ENCODE results near the gene EIF3J.

GRCh38 chr15:44598892-44599291 lies 61.9 kb downstream of the EIF3J start:
- TF ChIP-seq, protein P1, sequence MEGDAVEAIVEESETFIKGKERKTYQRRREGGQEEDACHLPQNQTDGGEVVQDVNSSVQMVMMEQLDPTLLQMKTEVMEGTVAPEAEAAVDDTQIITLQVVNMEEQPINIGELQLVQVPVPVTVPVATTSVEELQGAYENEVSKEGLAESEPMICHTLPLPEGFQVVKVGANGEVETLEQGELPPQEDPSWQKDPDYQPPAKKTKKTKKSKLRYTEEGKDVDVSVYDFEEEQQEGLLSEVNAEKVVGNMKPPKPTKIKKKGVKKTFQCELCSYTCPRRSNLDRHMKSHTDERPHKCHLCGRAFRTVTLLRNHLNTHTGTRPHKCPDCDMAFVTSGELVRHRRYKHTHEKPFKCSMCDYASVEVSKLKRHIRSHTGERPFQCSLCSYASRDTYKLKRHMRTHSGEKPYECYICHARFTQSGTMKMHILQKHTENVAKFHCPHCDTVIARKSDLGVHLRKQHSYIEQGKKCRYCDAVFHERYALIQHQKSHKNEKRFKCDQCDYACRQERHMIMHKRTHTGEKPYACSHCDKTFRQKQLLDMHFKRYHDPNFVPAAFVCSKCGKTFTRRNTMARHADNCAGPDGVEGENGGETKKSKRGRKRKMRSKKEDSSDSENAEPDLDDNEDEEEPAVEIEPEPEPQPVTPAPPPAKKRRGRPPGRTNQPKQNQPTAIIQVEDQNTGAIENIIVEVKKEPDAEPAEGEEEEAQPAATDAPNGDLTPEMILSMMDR (IDR thresholded peaks at IDR 0.05 in 8 of 11, conservative IDR thresholded peaks at IDR 0.05 in 3 of 11) = no peak
- TF ChIP-seq POLR2A (IDR thresholded peaks at IDR 0.05) = no peak
